ENCODE data around the gene ARL13B. TPM values are rescaled to one million over a fixed set of nuclear protein-coding genes. Genes with fewer than 3 reads are reported as not detected.

Gene ARL13B
- total and polyA plus RNA-seq, 2 of the 4 experiments (the other 2 are of a cell fraction), result 2.7 to 3.0 TPM

- DNase-seq (peak; percentile 39), ATAC-seq (ENCODE audit: low read depth) (no peak)
- H2AK9ac ChIP-seq (replicated peaks; ENCODE audit: low read depth, low read length, poor library complexity), result no peak overlapping the region
- H3K56ac ChIP-seq (ENCODE audit: extremely low read depth, insufficient read depth, low read length), result no peak overlapping the region
- no peak overlapping the region for H3K23ac ChIP-seq (ENCODE audit: low read depth, low read length)
- H2BK5ac ChIP-seq (ENCODE audit: low read depth, low read length, poor library complexity, severe bottlenecking), result no peak overlapping the region
- H4K91ac ChIP-seq (ENCODE audit: insufficient read depth, low read depth, low read length), result no peak overlapping the region
- H3K4me1 ChIP-seq (ENCODE audit: control insufficient read depth, insufficient read depth, low read length), result peaks cover 3% of the 10 kb centered on the region; the same call in 1 of the 2 replicates
- no peaks in the 10 kb centered on the region for H3K9me3 ChIP-seq (ENCODE audit: control insufficient read depth, insufficient read depth, low read length)
- TF ChIP-seq CTCF (conservative IDR thresholded peaks at IDR 0.05; ENCODE audit: low read depth, low read length) (no peak), POLR2A (IDR thresholded peaks at IDR 0.05; ENCODE audit: low read depth, low read length) (no peak), MXI1 (IDR thresholded peaks at IDR 0.05; ENCODE audit: borderline replicate concordance, low read depth, low read length) (no peak), FOS (IDR thresholded peaks at IDR 0.05; ENCODE audit: low read depth, low read length) (no peak), RAD21 (IDR thresholded peaks at IDR 0.05; ENCODE audit: low read length) (no peak), MAFK (IDR thresholded peaks at IDR 0.05; ENCODE audit: low read depth, low read length) (no peak), BHLHE40 (IDR thresholded peaks at IDR 0.05; ENCODE audit: low read depth, low read length) (no peak), NFE2L2 (IDR thresholded peaks at IDR 0.05; ENCODE audit: low read depth, low read length) (no peak), RCOR1 (IDR thresholded peaks at IDR 0.05; ENCODE audit: insufficient replicate concordance, low read length) (no peak), ELK1 (IDR thresholded peaks at IDR 0.05; ENCODE audit: borderline replicate concordance, low read depth, low read length) (no peak), USF2 (IDR thresholded peaks at IDR 0.05; ENCODE audit: low read depth, low read length) (no peak), CEBPB (IDR thresholded peaks at IDR 0.05; ENCODE audit: low read depth, low read length) (no peak), CHD1 (IDR thresholded peaks at IDR 0.05; ENCODE audit: low read depth, low read length) (no peak), SMC3 (IDR thresholded peaks at IDR 0.05; ENCODE audit: low read depth, low read length) (no peak), RFX5 (IDR thresholded peaks at IDR 0.05; ENCODE audit: low read depth, low read length) (no peak)
- no peak overlapping the region for H3K4me3 ChIP-seq (ENCODE audit: insufficient read depth, low read depth, low read length)
- ChIA-PET CTCF (no interaction called here), POLR2A (ENCODE audit: unreplicated experiment) (no interaction called here)
- no peak overlapping the region for H3K27ac ChIP-seq (ENCODE audit: insufficient read depth, low read length)
- H2BK20ac ChIP-seq (ENCODE audit: low read depth, low read length), result no peak overlapping the region
- H4K8ac ChIP-seq (ENCODE audit: low read depth in 2 of 2, low read length in 2 of 2), result no peak overlapping the region
- H3K27me3 ChIP-seq (ENCODE audit: control insufficient read depth, insufficient read depth, low read length), result no peaks in the 10 kb centered on the region
- H3K4ac ChIP-seq (ENCODE audit: low read depth, low read length), result no peak overlapping the region
- H2AK5ac ChIP-seq (ENCODE audit: low read depth, low read length), result no peak overlapping the region
- H3K18ac ChIP-seq (ENCODE audit: low read depth, low read length), result no peak overlapping the region
- in situ Hi-C loops (cut with MboI; ENCODE audit: low sequenced_read_pairs), result no loop called here
- no peaks in the 10 kb centered on the region for H3K36me3 ChIP-seq (ENCODE audit: control insufficient read depth, insufficient read depth, low read length)
- dilution Hi-C loops (cut with HindIII; ENCODE audit: low sequenced_read_pairs, unreplicated experiment), result no loop called here
- 57% methylated on average over 1 of the region's 3 CpGs; no CpG with 5 or more reads in 1 of the 2 experiments for WGBS, 2 experiments (ENCODE audit: extremely low coverage in 2 of 2, insufficient read length in 1 of 2)
- no TSS peak for BruUV-seq (replicated peaks)
- no peaks in the 10 kb centered on the region for H3K79me1 ChIP-seq (ENCODE audit: low read depth in 1 of 2, low read length in 2 of 2)
- H3K9me1 ChIP-seq (ENCODE audit: insufficient read depth, low read length), result no peaks in the 10 kb centered on the region
- intact Hi-C loops (cut with micrococcal nuclease), result no loop called here
- no peak overlapping the region for H3K14ac ChIP-seq (replicated peaks; ENCODE audit: low read depth, low read length)
- no peak overlapping the region for H2BK15ac ChIP-seq (ENCODE audit: low read depth, low read length)
- no peak overlapping the region for H3K9ac ChIP-seq (ENCODE audit: low read depth, low read length)
- H3K4me2 ChIP-seq (ENCODE audit: low read depth, low read length), result no peak overlapping the region
- H2AFZ ChIP-seq (replicated peaks; ENCODE audit: low read length, poor library complexity), result peak overlapping the region; percentile 49
- no peak overlapping the region for H4K5ac ChIP-seq (ENCODE audit: low read depth, low read length)
- no peaks in the 10 kb centered on the region for H4K20me1 ChIP-seq (ENCODE audit: insufficient read depth, low read length)
- H2BK120ac ChIP-seq (ENCODE audit: low read depth, low read length), result no peak overlapping the region
Observed at GRCh38 chr3:93969443-93969842, 10.5 kb upstream of the ARL13B start.

Data from IMR-90 (cell line).